ENCODE data around the gene CLBA1.

DNA sequence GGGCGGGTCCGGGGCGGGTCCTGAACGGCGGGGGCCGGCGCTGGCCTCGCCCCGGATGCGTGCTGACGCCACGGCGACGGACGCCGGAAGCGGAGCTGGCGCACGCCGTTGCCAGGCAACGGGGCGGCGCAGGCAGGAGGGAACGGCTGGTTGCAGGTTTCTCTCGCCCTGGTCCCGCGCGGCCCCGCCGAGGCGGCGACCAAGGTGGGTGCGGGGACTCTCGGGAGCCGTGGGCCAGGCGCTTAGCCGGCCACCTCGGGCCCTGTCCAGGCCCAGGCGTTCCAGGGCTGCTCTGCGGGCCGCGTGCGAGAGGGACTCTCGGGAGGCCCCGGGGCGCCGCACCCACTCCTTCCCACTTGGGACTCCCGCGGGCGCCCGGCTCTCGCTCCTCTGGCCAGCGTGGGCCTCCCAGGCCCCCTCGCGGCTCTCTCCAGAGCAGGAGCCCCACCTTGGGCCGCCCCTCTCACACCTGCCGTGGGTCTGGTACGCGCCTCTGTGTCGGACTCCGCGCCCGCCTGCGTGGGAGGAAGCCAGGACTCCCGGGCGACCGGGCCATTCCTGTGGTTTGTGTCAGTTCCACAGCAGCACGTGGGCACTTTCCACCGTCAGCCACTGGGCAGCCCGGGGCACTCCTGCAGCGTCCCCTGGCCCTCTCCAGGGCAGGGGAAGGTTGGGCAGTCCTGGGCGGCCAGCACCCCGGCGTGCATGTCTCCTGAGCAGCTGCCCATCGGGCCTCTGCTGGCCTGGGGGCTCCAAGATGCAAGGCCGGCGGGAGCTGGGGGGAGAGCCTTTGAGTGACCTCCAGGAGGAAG, at the start of gene CLBA1:
- TF ChIP-seq, protein P1, sequence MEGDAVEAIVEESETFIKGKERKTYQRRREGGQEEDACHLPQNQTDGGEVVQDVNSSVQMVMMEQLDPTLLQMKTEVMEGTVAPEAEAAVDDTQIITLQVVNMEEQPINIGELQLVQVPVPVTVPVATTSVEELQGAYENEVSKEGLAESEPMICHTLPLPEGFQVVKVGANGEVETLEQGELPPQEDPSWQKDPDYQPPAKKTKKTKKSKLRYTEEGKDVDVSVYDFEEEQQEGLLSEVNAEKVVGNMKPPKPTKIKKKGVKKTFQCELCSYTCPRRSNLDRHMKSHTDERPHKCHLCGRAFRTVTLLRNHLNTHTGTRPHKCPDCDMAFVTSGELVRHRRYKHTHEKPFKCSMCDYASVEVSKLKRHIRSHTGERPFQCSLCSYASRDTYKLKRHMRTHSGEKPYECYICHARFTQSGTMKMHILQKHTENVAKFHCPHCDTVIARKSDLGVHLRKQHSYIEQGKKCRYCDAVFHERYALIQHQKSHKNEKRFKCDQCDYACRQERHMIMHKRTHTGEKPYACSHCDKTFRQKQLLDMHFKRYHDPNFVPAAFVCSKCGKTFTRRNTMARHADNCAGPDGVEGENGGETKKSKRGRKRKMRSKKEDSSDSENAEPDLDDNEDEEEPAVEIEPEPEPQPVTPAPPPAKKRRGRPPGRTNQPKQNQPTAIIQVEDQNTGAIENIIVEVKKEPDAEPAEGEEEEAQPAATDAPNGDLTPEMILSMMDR (IDR thresholded peaks at IDR 0.05) = no peak
- TF ChIP-seq POLR2A (IDR thresholded peaks at IDR 0.05) = peak; percentile 32 to 45
- TF ChIP-seq EP300 (IDR thresholded peaks at IDR 0.05) = no peak

Measured in gastroesophageal sphincter (tissue), 3 donors.